HG03378 (cell line): ENCODE measurements around the gene CKAP2L.

Source experiments
- ATAC-seq: cut with Tn5 transposase; IDR thresholded peaks from one replicate; pipeline ENCODE4 v1.9.1; 2021; ENCODE audit warnings: mild to moderate bottlenecking, moderate library complexity; ENCODE audit not compliant: unreplicated experiment

Gene CKAP2L

DNA sequence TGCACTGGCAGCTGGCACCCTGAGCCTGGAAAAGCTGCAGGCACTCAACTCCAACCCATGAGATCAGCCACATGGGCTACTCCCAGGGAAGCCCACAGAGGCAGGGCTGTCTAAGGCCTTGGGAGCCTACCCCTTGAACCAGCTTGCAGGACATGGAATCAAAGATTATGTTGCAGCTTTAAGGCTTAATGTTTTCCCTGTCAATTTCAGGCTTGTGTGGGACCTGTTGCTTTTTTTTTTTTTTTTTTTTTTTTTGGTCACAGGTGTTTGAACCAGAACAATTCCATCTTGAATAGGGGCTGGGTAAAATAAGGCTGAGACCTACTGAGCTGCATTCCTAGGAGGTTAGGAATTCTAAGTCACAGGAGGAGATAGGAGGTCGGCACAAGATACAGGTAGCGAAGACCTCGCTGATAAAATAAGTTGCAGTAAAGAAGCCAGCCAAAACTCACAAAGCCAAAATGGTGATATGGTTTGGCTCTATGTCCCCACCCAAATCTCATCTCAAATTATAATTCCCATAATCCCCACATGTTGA, 27.4 kb upstream of the CKAP2L start:
- ATAC-seq: no peak

DNA sequence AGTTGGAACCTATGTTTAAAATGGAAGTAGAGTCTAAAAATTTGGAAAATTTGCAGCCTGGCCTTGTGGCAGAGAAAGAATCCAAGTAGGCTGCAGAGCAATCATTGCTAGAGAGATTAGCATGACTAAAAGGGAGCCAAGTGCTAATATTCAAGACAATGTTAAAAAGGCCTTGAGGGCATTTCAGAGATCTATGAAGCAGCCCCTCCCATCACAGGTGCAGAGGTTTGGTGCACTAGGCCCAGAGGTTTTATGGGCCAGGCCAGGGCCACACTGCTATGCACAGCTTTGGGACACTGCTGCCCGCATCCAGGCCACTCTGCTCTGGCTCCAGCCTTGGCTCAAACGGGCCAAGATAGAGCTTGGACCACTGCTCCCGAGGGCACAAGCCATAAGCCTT, 26.6 kb upstream of the CKAP2L start:
- ATAC-seq: no peak

DNA sequence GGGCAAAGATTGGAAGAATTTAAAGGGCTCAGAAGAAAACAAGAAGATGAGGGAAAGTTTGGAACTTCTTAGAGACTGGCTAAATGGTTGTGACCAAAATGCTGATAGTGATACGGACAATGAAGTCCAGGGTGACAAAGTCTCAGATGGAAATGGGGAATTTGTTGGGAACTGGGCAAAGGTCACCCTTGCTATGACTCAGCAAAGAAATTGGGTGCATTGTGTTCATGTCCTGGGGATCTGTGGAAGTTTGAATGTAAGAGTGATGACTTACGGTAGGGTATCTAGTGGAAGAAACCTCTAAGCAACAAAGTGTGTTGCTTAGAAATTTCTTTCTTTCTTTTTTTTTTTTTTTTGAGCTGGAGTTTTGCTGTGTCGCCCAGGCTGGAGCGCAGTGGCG, 25.9 kb upstream of the CKAP2L start:
- no peak for ATAC-seq

- no peak for ATAC-seq
Observed at GRCh38 chr2:112789186-112789585, 24.8 kb upstream of the CKAP2L start.

- ATAC-seq: no peak
Observed at GRCh38 chr2:112788653-112789052, 24.2 kb upstream of the CKAP2L start.

DNA sequence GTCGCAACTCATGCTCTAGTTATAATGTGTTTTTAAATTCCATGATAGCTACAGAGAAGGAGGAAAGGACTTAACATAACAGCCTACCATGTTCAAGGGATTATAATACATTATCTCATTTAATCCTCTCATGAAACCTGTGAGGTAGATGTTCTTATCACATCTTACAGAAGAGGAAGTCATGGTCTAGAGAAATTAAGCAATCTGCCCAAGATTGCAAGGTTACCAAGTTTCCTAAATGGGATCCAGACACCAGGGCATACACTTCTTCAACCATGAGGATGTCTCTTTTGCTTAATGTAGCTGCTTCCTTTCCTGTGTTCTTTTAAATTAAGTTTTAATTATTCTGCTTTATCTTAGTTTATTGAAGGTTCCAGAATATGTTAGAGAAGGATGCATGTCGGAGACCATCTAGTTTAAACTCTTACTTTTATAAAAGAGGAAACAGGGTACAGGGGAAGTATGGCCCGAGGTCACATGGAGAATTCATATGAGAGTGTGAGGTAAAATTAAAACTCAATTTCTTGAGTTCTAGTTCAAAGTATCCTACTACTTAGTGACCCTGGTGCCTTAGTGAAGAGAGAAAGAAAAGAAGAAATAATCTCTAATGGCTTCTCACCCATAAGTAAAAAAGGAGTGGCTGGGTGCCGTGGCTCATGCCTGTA, 23.5 kb upstream of the CKAP2L start:
- ATAC-seq: no peak

- ATAC-seq: no peak
Observed at GRCh38 chr2:112787294-112787693, 22.9 kb upstream of the CKAP2L start.

- no peak for ATAC-seq
Observed at GRCh38 chr2:112784199-112785189, 20.1 kb upstream of the CKAP2L start, which contains the start of gene IL1A. IL1A (minus strand) TSS chr2:112784493; CDS start chr2:112783770, 723 bp downstream.

DNA sequence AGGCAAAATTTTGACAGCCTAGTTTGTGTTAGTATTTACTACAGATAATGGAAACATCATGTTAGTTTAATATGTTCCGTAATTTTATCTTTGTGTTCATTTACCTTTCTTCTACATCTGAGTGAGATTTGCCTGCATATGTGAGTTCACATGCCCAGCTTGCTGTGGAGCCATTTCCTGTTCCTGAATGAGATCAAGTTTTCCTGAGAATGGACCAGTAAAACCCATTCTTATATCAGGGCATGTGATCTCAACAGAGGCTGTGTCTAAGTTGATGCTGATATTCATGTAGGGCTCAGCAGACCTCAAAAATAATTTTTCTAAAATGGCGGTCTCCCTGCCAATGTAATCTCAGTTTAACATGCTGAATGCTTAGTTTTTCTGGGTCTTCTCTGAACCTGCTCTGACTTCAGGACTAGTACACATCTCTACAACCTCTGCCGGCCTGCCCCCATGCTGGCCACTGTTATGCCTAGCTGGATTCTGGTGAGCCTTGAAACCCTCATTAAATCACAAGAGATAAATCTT, 18.8 kb upstream of the CKAP2L start:
- no peak for ATAC-seq

GRCh38 chr2:112782234-112782799, 17.9 kb upstream of the CKAP2L start:
- ATAC-seq: peak; percentile 79

DNA sequence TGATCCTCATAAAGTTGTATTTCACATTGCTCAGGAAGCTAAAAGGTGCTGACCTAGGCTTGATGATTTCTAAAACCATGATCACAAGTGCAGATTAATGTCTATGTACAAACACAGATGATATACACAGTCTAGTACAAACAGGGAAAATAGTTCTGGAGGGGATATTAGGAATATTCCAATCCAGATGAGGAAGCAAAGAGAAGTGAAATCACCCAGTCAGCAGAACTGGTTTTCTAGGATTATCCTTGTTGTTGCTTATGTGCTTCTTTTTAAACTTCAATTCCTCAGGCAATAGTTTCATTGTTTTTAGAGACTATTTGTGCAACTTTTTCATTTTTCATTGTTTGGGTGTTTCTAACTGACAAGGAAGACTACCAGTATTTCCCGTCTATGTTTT, 15.2 kb upstream of the CKAP2L start:
- ATAC-seq: no peak

DNA sequence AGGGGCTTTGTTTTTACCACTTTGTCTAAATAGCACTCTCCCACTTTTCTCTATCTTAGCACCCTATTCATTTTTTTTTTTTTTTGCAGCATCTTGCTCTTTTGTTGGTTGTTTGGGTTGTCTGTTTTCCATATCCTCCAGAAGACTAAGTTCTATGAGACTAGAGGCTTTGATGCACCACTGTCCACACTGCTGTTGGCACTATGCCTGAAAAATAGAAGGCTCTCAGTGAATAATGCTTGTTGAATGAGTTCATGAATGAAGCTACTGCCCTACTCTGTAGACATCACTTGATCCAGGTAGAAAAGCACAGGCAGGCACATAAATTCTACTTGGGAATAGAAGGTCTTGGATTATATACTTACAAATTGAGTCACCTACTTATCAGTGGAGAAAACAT, 12.6 kb upstream of the CKAP2L start:
- no peak for ATAC-seq

DNA sequence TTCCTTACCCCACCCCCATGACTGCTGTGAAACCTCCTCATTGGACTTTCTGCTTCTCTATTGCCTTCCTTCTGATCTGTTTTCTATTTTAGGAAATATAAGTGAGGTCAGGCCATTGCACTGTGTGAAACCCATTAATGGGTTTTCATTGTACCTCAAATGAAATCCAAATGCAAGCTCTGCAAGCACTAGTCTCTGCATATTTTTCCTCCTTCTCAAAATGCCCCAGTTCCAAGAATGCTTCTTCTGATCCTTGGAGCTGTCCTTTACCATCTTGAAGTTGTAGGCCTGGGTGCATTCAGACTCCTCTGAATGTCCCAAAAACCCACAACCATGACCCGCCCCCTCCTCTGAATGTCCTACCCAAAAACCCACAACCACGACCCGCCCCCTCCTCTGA, 11.7 kb upstream of the CKAP2L start:
- ATAC-seq: no peak

DNA sequence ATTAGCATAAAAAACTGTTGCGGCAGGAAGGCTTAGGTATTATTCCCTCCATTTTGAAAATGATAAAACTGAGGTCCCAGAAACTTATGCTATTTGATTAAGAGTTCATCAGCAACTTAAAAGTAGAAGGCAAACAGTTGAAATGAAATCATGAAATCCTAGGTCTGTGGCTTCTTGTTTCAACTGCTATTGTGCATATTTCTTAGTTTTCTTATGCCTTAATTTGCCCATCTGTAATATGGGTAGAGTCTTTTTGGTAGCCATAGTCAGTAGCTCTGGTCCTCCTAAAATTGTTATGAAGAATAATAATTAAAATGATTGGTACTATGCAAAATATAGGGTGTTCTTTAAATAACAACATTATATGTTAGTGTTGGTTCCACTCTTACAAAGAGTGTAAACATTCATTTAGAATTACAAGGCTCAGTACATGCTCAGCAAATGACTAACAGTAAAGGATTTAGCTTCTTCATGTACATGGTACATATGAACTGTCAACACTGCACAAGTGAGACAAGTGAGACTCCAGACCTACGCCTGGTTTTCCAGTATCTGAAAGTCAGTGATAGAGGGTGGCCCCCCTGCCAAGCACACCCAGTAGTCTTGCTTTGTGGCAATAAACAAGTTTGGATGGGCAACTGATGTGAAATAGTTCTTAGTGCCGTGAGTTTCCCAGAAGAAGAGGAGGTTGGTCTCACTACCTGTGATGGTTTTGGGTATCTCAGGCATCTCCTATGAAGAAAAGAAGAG, 10.3 kb upstream of the CKAP2L start:
- ATAC-seq: no peak

DNA sequence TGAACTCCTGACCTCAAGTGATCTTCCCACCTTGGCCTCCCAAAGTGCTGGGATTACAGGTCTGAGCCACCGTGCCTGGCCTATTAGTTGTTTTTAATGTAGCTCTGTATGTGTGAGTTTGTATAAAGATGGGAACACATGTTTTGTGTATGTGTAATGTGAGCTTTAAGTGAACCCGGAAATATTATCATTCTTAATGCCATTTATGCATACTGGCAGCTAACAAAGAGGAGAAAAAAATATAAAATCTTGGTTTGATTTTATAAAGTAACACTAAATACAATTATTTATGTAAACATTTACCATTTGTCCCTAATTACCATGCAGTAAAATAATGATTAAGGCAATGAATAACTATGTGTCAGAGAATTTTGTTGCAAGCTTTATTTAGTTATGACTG, 9.1 kb upstream of the CKAP2L start:
- no peak for ATAC-seq

- no peak for ATAC-seq
Observed at GRCh38 chr2:112772911-112773475, 8.6 kb upstream of the CKAP2L start.

DNA sequence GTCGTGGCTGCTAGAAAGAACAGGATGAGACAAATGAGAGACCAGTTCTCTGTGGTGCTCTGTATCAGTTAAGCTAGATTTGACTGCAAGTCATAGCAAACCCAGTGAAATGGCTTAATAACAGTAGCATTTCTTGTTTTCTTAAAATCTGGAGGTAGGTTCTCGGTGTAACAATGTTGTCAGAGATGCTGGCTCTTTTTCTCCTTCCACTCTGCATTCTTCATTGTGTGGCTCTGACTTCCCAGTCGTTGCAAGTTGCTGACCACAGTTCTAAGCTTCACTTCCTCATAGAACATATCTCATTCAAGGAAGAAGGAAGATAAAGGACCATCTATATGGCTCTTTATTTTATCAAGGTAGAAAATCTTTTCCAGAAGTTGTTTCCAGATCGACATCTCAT, 7.9 kb upstream of the CKAP2L start:
- ATAC-seq: no peak

DNA sequence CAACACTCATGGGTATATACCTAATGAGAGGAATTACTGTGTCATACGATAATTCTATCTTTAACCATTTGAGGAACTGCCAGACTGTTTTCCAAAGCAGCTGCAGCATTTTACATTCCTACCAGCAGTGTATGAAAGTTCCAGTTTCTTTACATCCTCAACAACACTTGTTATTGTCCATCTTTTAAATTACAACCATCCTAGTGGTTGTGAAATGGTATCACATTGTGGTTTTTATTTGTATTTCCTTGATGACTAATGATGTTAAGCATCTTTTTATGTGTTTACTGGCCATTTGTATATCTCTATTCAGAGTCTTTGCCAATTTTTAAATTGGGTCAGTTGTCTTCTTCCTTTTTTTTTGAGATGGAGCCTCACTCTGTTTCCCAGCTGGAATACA, 4.0 kb upstream of the CKAP2L start:
- no peak for ATAC-seq

DNA sequence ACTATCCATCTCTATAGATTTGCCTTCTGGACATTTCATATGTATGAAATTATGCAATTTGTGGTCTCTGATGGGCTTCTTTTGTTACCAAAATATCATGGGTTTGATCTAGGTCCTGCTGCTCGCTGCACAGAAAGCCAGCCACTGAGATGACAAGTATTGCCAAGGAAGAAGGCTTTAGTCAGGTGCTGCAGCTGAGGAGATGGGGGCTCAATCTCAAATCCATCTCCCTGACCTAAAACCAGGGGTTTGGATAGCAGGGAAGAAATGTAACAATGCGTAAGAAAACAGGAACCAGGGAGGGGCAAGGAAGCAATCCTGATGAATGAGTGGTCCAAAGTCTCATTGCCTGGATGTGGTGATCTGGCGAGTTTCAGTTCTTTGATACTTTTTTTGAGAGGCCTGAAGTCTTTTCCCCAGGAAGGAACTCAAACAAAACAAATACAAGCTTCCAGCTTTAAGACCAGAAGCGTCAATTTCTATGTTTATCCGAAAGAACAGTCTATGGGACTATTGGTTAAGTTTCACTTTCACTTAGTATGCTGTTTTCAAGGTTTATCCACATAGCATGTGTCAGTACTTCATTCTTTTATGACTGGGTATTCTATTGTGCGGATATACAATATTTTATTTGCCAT, 3.4 kb upstream of the CKAP2L start:
- ATAC-seq: no peak

DNA sequence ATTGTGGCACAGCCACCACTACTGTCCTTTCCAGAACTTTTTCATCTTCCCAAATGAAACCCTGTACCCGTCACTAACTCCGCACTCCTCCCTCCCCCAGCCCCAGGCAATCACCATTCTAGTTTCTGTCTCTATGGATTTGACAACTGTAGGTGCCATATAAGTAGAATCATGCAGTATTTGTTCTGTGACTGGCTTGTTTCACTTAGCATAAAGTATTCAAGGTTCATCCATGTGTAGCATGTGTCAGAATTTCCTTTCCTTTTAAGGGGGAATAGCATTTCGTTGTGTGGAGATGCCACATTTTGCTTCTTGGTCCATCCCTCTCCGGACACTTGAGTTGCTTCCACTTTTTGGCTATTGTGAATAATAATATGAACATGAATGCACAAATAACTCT, 842 bp upstream of the CKAP2L start:
- no peak for ATAC-seq
